Right renal cortex interstitium (tissue), 3 donors: ENCODE data around the gene TOP1. TPM values are rescaled to one million over a fixed set of nuclear protein-coding genes. Genes with fewer than 3 reads are reported as not detected.
"Not testable (repeated sequence)": the region's sequence is repeated elsewhere in the genome, so short reads cannot be mapped to it uniquely, and the experiment has no call there.

Experiments
- DNase-seq, 3 donors: peaks; one replicate each; pipeline ENCODE4 v3.0.0-alpha.2; 2013; ENCODE audit warnings: low read depth in 3 of 3, low spot score in 2 of 3
- polyA plus RNA-seq, 3 donors: library from polyadenylated mRNA; unstranded; fragments of 120-200 nt; gene quantifications; one replicate each; pipeline ENCODE4 v1.2.1, GENCODE V29; 2013; ENCODE audit not compliant: insufficient read length in 3 of 3

The TOP1 gene
- polyA plus RNA-seq, 3 donors = 116 to 123 (median 120) TPM

DNA sequence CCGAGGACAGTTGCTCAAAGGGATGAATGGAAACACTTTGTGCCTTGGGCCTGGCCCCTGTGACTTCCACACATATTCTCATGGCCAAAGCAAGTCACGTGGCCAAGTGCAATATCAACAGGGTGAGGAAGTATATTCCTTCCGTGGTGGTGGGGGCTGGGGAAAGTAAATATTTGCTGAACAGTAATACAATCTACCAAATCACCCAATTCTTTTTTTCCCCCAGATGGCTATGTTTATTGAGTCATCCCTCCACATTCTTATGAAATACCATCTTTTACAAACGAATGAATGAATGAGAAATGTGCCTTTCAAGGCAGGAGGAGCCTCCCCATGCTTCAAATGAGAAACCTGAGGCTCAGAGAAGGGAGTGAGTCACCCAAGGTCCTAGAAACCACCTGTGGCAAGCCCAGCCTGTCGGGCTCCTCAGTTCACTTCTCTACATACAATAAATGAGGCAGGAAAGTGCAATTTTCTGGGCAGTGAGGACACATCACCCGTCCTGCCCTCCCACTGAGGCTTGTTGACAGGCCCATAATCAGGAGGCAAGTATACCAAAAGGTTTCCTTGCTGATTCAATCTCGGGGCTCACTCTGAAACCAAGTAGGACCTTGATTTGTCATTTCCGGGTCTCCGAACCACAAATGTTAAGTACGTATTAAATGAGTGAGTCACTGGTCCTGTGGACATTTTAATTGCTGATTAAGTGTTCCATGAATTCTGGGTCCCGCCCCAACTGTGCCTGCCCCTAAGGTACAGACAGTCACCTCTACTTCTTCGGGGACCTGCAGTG is 25.3 kb upstream of the TOP1 start:
- no peak for DNase-seq

DNA sequence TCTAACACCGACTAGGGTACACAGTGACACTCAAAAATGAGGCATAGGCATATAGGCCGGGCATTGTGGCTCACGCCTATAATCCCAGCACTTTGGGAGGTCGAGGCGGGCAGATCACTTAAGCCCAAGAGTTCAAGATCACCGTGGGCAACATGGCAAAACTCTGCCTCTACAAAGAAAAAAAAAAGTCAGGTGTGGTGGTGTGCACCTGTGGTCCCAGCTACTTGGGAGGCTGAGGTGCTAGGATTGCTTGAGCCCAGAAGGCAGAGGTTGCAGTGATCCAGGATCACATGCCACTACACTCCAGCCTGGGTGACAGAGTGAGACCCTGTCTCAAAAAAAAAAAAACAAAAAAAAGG is 24.7 kb upstream of the TOP1 start:
- not testable (repeated sequence) for DNase-seq

DNA sequence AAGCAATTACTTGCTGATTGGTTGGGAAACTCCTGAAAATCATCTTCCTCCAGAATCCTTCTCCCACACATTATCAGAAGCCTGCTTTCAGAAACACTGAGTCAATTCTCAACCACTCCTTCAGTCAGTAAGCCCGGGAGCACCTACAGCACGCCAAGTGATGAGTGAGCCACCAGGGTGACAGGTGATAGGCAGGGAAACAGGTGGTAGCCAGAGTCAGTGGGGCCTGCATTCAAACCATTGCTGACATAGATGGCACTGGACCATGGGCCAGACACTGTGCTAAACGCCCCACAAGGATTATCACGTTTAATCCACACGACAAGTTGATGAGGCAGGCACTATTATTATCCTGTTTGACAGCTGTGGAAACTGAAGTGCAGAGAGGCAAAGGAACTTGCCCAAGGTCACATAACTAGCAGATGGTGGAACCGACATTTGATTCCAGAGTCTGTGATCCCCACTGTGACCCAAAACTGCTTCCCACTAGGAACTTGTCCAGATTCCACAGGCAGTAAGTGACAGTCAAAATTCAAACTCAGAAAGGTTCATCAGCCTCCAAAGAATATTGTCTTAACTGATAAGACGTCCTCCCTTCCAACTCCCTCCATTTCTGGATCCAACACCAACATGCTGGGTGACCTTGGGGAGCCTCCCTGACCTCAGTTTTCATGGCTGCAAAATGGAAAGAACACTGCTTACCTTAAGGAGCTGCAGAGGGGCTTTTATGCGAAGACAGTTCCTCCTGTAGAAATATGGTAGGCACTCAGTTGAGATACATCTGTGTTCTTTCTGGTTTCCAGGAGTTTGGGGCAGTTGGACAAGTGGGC is 23.9 kb upstream of the TOP1 start:
- no peak for DNase-seq

DNA sequence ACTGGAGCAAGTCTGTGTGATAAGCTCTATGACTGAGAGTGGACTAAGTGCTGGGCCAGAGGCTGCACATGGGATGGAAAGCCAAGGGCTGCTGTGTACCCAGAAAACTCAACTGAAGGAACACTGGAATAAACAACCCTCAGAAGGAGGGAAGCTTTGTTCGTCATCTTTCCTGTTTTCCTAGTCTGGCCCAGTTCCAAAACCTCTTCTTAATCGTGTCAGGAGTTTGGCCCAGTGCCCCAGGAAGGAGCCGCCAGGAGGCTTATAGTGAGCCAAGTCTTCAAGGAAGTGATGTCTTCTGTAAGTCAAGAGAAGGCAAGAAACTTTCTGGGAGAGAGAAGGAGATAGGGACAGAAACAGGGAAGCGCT is 23.3 kb upstream of the TOP1 start:
- DNase-seq = no peak

DNA sequence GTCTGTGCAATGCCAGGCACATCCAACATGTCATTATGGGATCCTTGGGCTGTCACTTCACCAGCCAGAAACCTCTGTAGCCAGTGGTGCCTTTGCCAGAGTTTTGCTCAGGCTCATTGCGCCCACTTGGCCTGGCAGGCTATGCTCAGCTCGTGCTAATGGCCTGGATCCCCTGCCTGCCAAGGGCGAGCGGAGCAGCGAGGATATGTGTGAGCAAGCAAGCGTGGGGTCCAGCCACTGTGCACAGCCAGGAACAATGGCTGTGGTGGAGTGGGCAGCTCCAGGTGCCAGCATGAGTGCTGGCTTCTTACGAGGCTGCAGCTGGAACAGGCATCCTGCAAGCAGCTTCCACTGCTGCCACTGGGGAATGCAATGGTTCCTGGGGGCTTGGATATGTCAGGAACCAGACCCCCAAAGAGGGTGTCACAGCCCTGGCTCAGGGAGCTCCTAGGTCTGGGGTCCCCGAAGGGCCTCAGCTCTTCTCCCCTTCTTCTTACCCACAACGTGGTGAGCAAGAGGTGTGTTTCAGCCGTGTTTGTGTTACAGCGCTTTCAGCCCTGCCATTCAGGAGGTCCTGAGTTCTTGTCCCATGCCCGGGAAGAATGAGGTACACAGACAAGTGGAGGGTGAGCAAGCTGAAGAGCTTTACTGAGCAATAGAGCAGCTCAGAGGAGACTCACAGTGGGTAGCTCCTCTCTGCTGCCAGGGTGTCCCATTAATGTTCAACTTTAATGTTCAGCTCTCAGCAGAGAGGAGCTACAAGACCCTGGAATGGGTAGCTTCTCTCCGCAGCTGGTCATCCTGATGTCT is 22.3 kb upstream of the TOP1 start:
- DNase-seq = no peak

DNA sequence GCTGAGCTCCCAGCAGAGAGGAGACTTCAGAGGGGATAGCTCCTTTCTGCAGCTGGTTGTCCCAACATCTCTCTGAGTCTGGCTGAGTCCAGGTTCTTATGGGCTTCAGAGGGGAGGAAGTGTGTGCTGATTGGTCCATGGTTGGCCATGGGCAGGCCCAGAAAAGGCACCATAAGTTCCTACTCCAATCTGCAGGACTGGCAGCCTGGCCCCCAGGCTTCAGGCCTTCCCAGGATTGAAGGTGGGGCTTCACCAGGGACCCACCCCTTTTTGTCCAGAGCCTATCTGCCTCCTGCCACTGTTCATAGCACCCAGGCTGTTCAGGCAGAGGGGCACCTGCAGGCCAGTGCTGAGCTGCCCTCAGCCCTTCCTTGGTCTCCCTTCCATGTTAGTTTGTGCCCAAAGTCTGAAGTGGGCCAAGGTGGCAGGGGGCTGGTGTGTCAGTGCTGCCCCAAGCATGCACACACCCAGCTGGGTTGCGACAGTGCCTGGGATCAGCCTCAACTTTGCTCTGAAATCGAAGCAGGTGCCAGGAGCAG is 21.6 kb upstream of the TOP1 start:
- DNase-seq = no peak

DNA sequence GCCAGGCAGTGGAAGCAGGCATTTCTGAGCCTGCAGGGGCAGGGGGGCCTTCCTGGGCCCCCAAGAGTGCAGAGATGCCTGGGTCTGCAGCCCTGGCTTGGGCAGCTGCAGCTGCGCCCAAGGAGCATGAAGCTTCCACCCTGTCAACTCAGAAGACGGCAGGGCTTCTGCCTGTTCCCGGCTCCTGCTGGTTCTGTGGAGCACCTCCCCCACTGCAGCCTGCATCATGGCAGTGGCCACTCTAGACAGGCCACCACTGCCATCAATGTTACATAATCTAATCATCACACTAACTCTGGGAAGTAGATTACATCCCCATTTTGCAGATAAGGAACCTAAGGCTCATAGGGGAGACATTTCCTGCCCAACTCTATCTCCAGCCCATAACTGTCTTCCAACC is 21.1 kb upstream of the TOP1 start:
- no peak for DNase-seq

DNA sequence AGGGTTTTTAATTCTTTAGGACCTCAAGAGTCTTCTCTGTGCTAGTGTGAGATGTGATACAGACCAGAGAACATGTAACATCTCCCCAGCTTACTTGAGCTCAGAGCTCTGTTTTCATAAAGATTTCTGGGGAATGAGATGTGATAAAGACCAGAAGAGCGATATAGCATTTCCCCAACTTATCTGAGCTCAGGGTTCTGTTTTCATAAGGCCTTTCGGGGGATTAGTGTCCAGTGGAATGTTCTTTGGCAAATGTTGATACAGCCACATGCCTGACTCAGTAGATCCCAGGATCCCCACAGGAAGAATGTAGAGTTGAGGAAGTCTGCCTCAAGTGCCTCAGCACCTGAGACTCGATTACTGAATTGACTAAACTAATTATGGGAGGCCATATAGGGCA is 18.7 kb upstream of the TOP1 start:
- DNase-seq = no peak

DNA sequence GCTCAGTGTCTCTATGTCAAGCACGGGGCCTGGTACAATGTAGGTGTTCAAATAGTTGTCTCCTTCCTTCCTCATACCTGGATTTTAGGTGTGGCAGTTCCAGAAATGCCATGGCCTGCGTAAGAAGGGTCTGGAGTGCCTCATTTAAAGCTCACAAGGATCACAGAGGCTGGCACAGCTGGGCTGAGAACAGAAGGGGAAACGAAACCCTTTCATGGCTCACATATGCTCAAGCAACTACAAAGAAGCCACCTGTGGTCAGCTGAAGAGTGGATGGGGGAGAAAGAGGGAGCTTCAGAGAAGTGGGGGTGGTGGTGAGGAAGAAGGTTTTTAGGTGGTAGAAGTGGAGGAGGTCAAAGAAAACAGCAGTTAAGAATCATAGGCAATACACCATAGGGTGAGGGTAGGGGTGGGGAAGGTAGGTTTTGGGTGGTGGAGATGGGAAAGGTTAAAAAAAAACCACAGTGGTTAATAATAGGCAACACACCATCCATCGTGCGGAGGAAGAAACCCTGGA is 17.0 kb upstream of the TOP1 start:
- DNase-seq = no peak

DNA sequence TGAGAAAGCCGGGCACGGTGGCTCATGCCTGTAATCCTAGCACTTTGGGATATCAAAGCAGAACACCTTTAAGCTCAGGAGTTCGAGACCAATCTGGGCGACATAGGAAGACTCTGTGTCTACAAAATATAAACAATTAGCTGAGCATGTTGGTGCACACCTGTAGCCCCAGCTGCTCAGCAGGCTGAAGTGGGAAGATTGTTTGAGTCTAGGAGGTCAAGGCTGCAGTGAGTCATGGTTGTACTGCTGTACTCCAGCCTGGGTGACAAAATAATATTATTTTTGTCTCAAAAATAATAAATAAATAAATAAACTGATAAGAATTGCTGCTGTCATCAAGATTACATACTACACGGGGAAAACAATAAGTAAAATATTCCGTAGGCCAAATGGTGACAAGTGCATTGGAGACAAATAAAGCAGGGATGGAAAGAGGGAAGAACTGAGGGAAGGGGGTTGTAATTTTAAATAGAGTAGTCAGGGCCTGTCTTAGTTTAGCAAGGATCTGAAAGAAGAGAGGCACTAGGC is 14.0 kb upstream of the TOP1 start:
- no peak for DNase-seq

DNA sequence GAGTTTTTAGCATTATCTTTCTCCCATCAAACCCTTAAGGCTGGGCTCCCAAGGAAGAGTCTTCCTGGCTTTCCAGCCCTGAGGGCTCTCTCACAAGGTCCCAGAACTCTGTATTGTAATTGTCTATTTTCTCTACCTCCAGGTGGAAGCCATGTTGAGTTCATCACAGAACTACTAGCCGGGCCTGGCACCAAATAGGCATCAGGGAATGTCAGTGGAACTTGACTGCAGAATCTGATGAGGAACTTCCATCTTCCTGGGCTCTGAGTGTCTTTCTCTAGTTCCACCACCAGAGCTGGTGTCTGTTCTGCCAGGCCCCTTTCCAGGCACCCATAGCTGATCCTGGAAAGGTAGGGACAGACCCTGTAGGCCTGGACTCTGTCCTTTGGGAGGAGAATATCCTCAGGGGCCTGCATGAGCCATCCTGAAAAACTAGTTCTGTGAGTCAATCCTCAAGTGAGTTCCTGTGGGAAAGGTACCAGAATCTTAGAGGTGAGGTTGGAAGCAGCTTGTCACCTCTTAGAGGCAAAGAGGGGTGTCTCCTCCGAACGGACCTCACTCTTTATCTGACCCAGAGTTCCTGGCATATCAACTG is 11.1 kb upstream of the TOP1 start:
- DNase-seq = no peak

DNA sequence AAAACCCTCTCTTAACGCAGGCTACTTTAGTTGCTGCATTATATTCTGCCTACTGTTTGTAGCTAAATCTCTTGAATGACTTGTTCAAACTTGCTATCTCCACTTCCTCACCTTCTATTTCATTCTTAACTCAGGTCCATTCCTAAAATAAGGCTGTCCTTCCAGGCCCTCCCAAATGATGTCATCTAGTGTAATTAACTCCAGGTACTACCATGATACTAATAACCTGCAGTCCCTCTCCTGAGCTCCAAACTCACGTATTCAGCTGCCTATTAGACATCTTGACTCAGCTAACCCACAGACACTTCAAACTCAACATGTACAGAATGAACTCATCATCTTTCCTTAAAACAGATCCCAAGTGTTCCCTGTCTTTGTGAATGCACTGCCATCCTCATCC is 10.5 kb upstream of the TOP1 start:
- DNase-seq = no peak

DNA sequence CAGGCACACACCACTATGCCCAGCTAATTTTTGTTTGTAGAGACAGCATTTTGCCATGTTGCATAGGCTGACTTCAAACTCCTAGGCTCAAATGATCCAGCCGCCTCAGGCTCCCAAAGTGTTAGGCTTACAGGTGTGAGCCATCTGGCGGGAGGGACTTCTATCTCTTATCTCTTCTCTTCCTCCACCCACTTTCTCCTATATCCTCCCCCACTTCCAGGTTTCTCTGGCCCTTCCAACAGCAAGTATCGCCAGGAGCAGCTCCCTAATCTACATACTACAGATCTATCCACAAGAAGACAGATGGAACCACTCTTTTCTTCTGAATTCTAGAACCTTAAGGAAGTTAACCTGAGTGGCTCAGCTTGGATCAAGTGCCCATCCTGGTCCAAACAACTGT is 5.1 kb upstream of the TOP1 start:
- no peak for DNase-seq

DNA sequence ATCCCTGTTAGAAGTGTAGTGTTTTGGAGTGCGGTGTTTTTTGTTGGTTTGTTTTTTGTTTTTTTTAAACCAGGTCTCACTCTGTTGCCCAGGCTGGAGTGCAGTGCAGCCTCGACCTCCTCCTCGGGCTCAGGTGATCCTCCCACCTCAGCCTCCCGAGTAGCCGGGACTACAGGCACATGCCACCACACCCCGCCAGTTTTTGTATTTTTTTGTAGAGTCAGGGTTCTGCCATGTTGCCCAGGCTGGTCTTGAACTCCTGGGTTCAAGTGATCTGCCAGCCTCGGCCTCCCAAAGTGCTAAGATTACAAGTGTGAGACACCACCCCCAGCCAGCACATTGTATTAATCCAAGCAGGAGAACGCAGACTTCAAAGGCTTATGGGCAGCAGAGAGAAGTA is 1.3 kb upstream of the TOP1 start:
- no peak for DNase-seq

DNA sequence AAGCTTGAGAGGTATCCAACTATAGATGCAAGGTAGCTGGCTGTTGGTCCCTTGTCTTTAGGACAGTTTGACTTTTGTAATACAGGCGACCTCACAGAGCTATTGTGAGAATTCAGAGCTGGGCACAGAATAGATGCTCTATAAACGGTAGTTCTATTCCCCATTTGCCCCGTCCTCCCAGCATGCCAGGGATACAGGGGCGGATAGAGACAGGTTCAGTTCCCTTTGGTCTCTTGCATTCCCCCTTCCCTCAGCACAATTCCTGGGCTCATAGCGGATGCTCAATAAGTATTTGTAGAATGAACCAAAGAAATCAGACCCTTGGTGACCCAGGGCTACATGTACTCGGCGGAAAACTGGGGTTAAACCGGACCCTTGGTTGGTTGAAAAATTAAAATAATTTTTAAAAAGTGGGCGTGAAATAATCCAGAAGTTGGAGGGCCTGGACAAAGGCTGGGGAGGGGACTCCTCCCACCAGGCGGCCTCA is 707 bp upstream of the TOP1 start:
- DNase-seq = no peak

DNA sequence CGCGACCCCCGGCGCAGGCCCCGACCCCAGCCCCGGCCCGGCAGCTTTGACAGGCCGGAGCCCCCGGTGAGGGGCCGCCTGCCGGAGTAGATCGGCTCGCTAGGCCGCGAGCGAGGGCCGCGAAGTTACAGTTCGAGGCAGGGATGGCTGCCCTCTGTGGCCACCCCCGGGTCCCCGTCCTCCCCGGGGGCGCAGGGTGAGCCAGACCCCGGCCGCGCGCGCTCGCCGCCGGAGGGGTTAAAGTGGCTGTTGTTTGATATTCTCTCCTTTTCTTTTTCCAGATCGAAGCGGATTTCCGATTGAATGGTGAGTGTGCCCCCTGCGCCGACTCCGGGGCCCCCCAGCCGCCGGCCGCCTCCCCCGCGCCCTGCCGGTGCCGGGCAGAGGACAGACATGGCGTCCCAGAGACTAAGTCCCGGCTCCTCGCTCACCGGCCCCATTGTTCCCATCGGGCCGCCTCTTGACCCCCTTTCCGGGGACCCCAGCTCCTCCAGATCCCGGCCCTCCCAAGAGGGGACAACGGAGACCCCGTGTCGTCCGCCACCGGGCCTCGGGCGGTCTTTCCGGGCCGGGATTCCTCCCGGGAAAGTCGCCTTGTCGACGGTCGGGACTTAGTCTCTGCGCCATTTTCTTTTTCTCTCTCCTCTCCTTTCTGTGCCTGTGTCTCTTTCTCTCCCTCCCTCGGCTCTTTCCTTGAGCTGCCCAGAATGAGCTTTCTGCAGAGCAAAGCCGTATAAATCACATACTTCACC is 704 bp downstream of the TOP1 start:
- DNase-seq = no peak

DNA sequence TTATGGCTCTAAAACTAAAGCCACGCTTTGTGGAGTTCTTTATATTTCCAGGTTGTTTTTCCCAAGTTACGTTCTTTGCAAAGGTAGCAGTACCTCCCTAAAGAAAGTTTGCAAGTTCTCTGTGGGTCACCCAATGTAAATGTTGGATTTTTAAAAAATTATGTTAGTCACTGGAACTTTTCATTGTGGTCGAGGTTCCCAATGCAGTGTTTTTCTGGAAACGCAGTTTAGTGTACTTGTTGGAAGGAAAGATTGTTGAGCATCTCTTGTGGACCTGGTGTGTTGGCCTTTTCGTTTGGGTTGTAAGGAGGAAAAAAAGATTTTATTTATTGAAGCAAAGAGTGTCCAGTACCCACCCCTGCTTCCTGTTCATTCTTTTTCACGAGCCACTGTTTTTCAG is 1.4 kb downstream of the TOP1 start:
- DNase-seq = no peak

DNA sequence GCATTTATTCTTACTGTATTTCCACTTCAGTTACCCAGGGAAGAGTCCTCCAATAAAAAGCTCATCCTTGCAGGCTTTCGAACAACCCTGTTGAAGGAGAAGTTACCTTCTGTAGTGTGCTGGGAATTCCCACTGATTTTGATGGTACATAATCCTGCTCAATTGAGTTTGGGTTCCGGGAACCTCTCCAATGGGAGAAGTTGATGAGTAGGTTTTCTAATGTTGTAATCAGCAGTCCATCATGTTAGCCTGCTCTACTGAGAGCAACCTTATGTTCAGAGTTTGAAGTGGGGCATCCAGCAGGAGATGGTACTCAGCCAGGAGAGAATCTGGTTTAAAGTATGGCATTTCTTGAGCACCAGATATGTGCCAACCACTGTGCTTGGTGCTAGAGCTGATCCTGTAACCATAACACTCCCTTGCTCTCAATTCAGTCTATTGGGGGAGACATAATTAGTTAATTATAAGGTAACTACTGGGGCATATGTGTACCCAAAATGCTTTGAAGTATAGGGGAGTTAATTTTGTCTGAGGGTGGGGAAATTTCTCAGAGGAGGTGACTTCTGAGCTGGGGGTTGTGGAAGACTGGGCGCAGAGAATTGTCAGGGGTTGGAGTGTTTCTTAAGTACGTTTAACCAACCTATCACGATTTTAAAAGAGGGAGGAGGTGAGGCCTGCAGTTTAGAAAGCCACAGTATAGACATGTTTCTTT is 2.1 kb downstream of the TOP1 start:
- no peak for DNase-seq

DNA sequence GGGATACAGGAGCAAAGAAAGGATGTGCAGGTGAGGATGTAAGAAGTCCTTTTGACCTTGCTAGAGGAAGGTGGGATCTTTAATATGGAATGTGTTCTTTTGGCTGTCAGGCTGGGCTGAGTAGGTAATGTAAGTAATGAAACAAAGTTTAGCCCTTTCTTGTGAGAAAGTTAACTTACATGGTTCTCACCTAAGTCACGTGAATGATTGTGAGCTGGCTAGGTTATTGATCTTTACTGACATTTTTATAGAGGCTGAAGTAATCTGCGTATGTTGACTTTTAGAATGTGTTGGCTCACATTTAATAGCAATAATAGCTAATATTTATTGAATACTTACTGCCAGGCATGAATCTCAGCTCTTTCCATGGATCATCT is 2.6 kb downstream of the TOP1 start:
- no peak for DNase-seq
